ENCODE data around the gene SYPL2.

The SYPL2 gene

DNA sequence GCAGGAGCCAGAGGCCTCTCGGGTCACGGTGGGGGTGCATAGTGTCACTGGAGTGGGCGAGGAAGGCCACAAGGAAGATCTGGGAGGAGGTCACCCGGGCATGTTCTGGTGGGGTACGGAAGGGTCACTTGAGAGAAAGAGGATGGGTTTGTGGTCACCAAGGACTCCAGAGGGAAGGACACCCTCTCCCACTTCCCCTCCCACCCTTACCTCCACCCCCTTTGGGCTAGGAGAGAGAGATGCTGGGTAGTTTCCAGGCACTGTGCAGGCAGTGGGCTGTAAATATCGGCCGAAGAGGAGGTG, 42.5 kb downstream of the SYPL2 start:
- Histone ChIP-seq H3K4me1 (ENCODE audit: control insufficient read depth in 2 of 2, insufficient read depth in 2 of 2, low read length in 2 of 2) (peaks cover 10 to 16% of the 10 kb centered on the region in 2 donors), H3K27me3 (ENCODE audit: control insufficient read depth in 2 of 2, insufficient read depth in 2 of 2, low read length in 2 of 2) (peaks cover 0 to 4% of the 10 kb centered on the region in 2 donors), H3K27ac (ENCODE audit: low read depth in 2 of 2, low read length in 2 of 2) (no peak overlapping the region), H3K9me3 (ENCODE audit: control insufficient read depth in 2 of 2, low read length in 2 of 2) (no peaks in the 10 kb centered on the region), H3K9ac (ENCODE audit: low read depth in 1 of 2, low read length in 2 of 2) (peak overlapping the region in 1 of 2 donors; percentile 72), H3K4me3 (ENCODE audit: low read length in 2 of 2) (peak overlapping the region; percentile 67 to 73), H3K36me3 (ENCODE audit: control insufficient read depth in 2 of 2, insufficient read depth in 2 of 2, low read length in 2 of 2) (no peaks in the 10 kb centered on the region)

DNA sequence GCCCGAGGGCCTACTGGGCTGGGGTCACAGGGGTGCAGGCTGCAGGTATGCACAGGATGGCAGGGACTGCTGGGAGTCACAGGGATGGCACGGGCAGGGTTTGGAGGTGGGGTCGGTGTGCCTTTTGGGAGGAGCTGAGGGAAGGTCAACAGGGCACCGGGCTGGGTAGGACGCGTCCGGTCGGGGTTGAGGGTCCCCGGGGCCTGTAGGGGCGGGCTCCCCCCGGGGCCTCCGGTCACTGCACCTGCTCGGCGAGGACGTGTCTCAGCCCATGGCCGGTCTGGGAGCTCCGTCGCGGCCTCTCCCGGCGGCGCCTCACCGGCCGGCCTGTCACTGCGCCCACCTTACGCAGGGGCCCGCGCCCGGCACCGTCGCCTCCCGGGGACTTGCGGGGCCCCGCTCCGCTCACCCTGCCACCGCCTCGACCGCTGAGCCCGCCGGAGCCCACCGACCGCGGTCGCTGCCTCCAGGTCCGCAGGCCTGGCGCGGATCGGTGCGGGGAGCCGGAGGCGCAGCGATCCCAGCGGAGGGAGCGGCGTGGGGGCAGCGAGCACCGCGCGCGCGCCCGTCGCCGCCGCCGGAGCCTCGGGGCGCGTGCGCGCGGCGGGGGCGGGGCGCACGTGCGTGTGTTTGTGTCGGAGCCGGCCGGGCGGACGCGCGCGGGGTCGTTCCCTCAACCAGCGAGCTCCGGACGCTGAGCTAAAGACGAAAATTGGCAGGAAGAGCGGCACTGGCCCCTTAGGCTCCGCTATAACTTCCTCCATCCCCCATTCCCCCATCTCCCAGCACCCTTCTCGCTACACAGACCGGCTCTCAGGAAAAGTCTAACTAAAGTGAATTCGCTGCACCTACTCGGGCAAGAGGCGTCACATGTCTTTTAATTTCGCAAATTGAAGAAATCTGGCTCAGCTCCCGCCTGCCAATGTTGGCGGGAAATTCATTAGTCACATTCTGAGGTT, 43.1 kb downstream of the SYPL2 start, which contains the start of gene AMIGO1:
TSS of gene AMIGO1 (minus strand) at position 552 of the 959 bp plus-strand sequence. CDS start 815 bp downstream, outside the sequence.
- no peaks in the 10 kb centered on the region for H3K9me3 ChIP-seq (ENCODE audit: control insufficient read depth in 2 of 2, low read length in 2 of 2)
- H3K4me3 ChIP-seq (ENCODE audit: low read length in 2 of 2): peak within 1 kb of the TSS; percentile 73 to 85
- H3K27me3 ChIP-seq (ENCODE audit: control insufficient read depth in 2 of 2, insufficient read depth in 2 of 2, low read length in 2 of 2): peaks cover 0 to 4% of the 10 kb centered on the region in 2 donors
- peaks cover 10 to 12% of the 10 kb centered on the region in 2 donors for H3K4me1 ChIP-seq (ENCODE audit: control insufficient read depth in 2 of 2, insufficient read depth in 2 of 2, low read length in 2 of 2)
- peak within 1 kb of the TSS; percentile 48 to 72 for H3K9ac ChIP-seq (ENCODE audit: low read depth in 1 of 2, low read length in 2 of 2)
- no peak within 1 kb of the TSS for H3K27ac ChIP-seq (ENCODE audit: low read depth in 2 of 2, low read length in 2 of 2)
- no peaks in the 10 kb centered on the region for H3K36me3 ChIP-seq (ENCODE audit: control insufficient read depth in 2 of 2, insufficient read depth in 2 of 2, low read length in 2 of 2)

DNA sequence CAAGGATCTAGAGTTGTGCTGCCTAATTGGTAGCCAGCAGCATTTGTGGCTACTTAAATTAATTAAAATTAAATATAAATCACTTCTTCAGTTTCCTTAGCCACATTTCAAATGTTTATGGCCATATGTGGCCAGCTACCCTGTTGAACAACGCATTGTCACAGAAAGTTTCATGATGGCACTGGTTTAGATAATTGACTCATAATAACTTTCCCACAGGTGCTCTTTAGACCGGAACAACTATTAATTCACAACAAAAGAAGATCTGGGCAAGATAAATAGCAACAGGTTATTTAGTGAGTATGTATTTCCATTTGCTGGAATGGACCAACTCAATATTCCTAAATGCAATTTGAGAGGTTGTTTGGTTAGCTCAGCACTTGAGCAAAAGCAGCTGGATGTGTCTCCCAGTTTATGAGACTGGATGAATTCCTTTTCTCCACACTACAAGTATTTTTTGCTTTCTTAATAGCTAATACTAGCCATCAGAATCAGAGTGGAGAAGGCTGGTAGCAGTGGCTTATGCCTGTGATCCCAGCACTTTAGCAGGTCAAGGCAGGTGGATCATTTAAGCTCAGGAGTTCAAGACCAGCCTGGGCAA, 46.9 kb downstream of the SYPL2 start:
- Histone ChIP-seq H3K36me3 (ENCODE audit: control insufficient read depth in 2 of 2, insufficient read depth in 2 of 2, low read length in 2 of 2) (no peaks in the 10 kb centered on the region), H3K27me3 (ENCODE audit: control insufficient read depth in 2 of 2, insufficient read depth in 2 of 2, low read length in 2 of 2) (peaks cover 0 to 4% of the 10 kb centered on the region in 2 donors), H3K9me3 (ENCODE audit: control insufficient read depth in 2 of 2, low read length in 2 of 2) (no peaks in the 10 kb centered on the region), H3K9ac (ENCODE audit: low read depth in 1 of 2, low read length in 2 of 2) (no peak overlapping the region), H3K4me3 (ENCODE audit: low read length in 2 of 2) (no peak overlapping the region), H3K27ac (ENCODE audit: low read depth in 2 of 2, low read length in 2 of 2) (no peak overlapping the region), H3K4me1 (ENCODE audit: control insufficient read depth in 2 of 2, insufficient read depth in 2 of 2, low read length in 2 of 2) (peaks cover 19 to 22% of the 10 kb centered on the region in 2 donors)

DNA sequence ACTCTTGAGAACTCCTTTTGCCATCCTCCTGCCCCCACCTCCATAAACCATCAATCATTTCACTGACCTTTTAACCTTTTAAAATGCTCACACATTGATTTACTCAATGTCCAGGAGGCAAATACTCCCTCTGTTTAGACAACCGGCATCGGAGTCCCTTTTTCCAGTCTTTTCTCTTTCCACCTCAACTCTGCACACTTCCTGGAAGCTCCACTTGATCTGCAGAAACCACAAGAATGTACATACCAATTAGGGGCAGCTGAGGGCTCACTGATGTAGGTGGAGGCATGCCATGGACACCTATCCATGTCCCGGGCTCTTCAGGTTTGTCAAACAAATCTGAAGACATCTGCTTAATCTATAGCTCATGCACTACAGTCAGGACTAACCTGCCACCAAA, 48.5 kb downstream of the SYPL2 start:
- H3K9ac ChIP-seq (ENCODE audit: low read depth in 1 of 2, low read length in 2 of 2): no peak overlapping the region
- H3K9me3 ChIP-seq (ENCODE audit: control insufficient read depth in 2 of 2, low read length in 2 of 2): no peaks in the 10 kb centered on the region
- no peak overlapping the region for H3K27ac ChIP-seq (ENCODE audit: low read depth in 2 of 2, low read length in 2 of 2)
- H3K4me1 ChIP-seq (ENCODE audit: control insufficient read depth in 2 of 2, insufficient read depth in 2 of 2, low read length in 2 of 2): peaks cover 15 to 16% of the 10 kb centered on the region in 2 donors
- no peaks in the 10 kb centered on the region for H3K36me3 ChIP-seq (ENCODE audit: control insufficient read depth in 2 of 2, insufficient read depth in 2 of 2, low read length in 2 of 2)
- no peak overlapping the region for H3K4me3 ChIP-seq (ENCODE audit: low read length in 2 of 2)
- H3K27me3 ChIP-seq (ENCODE audit: control insufficient read depth in 2 of 2, insufficient read depth in 2 of 2, low read length in 2 of 2): peaks cover 0 to 4% of the 10 kb centered on the region in 2 donors

DNA sequence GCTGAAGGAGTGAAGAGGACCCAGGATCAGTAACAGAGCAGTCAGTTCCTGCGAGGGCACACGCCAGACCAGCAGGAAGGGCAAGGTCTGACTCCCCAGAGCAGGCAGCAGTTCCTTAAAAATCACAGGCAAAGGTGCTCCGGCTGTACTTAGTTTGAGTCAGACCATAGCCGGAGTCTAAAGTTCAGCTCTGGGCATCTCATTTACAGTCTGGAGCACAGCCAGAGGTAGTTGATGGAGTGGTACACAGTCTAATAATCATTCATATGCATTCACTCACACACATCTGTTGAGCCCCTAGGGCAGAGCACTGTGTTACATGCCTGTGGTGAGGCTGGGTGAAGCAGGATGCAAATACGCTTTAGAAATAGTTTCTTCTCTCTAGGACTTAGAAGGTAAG, 50.5 kb downstream of the SYPL2 start:
- Histone ChIP-seq H3K9me3 (ENCODE audit: control insufficient read depth in 2 of 2, low read length in 2 of 2) (no peaks in the 10 kb centered on the region), H3K4me1 (ENCODE audit: control insufficient read depth in 2 of 2, insufficient read depth in 2 of 2, low read length in 2 of 2) (peaks cover 10 to 11% of the 10 kb centered on the region in 2 donors), H3K36me3 (ENCODE audit: control insufficient read depth in 2 of 2, insufficient read depth in 2 of 2, low read length in 2 of 2) (no peaks in the 10 kb centered on the region), H3K9ac (ENCODE audit: low read depth in 1 of 2, low read length in 2 of 2) (no peak overlapping the region), H3K27me3 (ENCODE audit: control insufficient read depth in 2 of 2, insufficient read depth in 2 of 2, low read length in 2 of 2) (no peaks in the 10 kb centered on the region), H3K27ac (ENCODE audit: low read depth in 2 of 2, low read length in 2 of 2) (no peak overlapping the region), H3K4me3 (ENCODE audit: low read length in 2 of 2) (no peak overlapping the region)

DNA sequence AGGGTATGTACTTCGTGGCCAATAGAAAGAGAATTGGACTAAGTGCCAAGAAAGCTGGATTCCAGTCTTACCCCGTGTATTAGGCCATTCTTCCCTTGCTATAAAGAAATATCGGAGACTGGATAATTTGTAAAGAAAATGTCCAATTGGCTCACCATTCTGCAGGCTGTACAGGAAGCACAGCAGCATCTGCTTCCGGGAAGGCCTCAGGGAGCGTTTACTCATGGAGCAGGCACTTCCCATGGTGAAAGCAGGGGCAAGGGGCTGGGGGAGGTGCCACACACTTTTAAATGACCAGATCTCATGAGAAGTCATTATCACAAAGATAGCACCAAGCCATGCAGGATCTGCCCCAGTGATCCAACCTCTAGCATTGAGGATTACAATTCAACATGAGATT, 51.0 kb downstream of the SYPL2 start:
- no peak overlapping the region for H3K4me3 ChIP-seq (ENCODE audit: low read length in 2 of 2)
- no peaks in the 10 kb centered on the region for H3K9me3 ChIP-seq (ENCODE audit: control insufficient read depth in 2 of 2, low read length in 2 of 2)
- peaks cover 10 to 11% of the 10 kb centered on the region in 2 donors for H3K4me1 ChIP-seq (ENCODE audit: control insufficient read depth in 2 of 2, insufficient read depth in 2 of 2, low read length in 2 of 2)
- no peaks in the 10 kb centered on the region for H3K27me3 ChIP-seq (ENCODE audit: control insufficient read depth in 2 of 2, insufficient read depth in 2 of 2, low read length in 2 of 2)
- no peak overlapping the region for H3K9ac ChIP-seq (ENCODE audit: low read depth in 1 of 2, low read length in 2 of 2)
- no peak overlapping the region for H3K27ac ChIP-seq (ENCODE audit: low read depth in 2 of 2, low read length in 2 of 2)
- no peaks in the 10 kb centered on the region for H3K36me3 ChIP-seq (ENCODE audit: control insufficient read depth in 2 of 2, insufficient read depth in 2 of 2, low read length in 2 of 2)

DNA sequence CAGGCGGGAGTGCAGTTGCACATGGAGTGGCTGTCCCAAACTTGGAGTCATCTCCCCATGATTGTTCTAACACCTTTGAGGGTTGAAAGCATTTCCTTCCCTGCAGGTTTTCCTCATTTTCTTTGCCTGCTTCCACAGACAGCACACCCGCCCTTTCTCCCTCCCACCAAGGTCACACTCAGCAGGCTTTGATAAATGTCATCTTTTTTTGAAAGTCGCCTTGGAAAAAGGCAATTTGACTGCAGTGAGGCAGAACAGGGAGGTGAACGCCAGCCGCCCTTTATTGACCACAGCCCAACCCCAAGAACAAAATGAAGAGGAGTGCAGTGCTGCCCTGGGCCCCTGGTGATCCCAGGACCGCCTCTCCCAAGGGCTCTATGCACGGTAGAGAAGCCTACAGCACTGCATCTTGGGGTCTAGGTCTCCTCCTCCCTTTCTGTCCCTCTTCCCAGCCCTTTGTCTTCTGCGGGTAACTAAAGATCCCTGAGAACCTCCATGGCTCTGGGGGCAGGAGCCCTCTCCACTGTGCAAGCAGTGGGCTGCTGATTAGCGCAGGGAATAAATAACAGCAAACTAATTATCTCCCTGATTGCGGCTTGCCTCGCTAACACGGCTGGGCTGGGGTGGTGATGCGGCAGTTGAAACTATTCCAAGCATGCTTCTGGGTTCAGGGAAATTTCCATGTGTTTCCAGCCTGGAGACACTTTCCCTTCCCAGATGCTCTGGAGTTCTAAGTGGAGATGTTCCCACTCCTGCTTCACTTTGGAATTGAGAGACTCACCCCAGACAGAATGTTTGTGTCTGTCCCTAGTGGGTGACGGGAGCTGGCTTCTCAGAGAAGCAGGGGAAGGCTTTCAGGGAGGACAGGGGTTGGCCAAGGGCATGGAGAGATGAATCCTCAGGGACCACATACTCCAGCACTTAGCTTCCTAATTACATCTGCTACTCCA, 54.9 kb downstream of the SYPL2 start:
- no peak overlapping the region for H3K9ac ChIP-seq (ENCODE audit: low read depth in 1 of 2, low read length in 2 of 2)
- no peaks in the 10 kb centered on the region for H3K36me3 ChIP-seq (ENCODE audit: control insufficient read depth in 2 of 2, insufficient read depth in 2 of 2, low read length in 2 of 2)
- H3K27me3 ChIP-seq (ENCODE audit: control insufficient read depth in 2 of 2, insufficient read depth in 2 of 2, low read length in 2 of 2): no peaks in the 10 kb centered on the region
- peaks cover 9 to 10% of the 10 kb centered on the region in 2 donors for H3K4me1 ChIP-seq (ENCODE audit: control insufficient read depth in 2 of 2, insufficient read depth in 2 of 2, low read length in 2 of 2)
- no peak overlapping the region for H3K4me3 ChIP-seq (ENCODE audit: low read length in 2 of 2)
- H3K9me3 ChIP-seq (ENCODE audit: control insufficient read depth in 2 of 2, low read length in 2 of 2): no peaks in the 10 kb centered on the region
- H3K27ac ChIP-seq (ENCODE audit: low read depth in 2 of 2, low read length in 2 of 2): no peak overlapping the region

DNA sequence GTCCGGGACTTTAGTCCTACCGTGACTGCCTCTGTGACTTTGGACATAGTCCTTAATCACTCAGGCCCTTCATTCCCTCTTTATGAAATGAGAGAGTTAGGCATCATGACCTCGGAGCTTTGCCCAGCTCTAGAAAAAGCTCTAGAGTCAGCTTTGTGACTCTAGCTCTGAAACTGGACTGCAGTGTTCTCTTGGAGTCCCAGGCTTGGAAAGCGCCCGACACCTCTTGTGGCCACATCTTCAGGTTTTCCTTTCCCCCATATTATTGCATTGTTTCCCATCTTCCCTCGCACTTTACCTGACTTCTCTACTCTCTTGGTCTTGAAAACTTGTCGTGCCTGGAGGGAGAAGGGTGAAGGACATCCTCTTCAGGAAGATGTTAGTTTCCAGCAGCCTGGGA, 55.7 kb downstream of the SYPL2 start:
- Histone ChIP-seq H3K27ac (ENCODE audit: low read depth in 2 of 2, low read length in 2 of 2) (no peak overlapping the region), H3K36me3 (ENCODE audit: control insufficient read depth in 2 of 2, insufficient read depth in 2 of 2, low read length in 2 of 2) (no peaks in the 10 kb centered on the region), H3K27me3 (ENCODE audit: control insufficient read depth in 2 of 2, insufficient read depth in 2 of 2, low read length in 2 of 2) (no peaks in the 10 kb centered on the region), H3K9ac (ENCODE audit: low read depth in 1 of 2, low read length in 2 of 2) (no peak overlapping the region), H3K9me3 (ENCODE audit: control insufficient read depth in 2 of 2, low read length in 2 of 2) (no peaks in the 10 kb centered on the region), H3K4me3 (ENCODE audit: low read length in 2 of 2) (no peak overlapping the region), H3K4me1 (ENCODE audit: control insufficient read depth in 2 of 2, insufficient read depth in 2 of 2, low read length in 2 of 2) (peaks cover 2 to 3% of the 10 kb centered on the region in 2 donors)

DNA sequence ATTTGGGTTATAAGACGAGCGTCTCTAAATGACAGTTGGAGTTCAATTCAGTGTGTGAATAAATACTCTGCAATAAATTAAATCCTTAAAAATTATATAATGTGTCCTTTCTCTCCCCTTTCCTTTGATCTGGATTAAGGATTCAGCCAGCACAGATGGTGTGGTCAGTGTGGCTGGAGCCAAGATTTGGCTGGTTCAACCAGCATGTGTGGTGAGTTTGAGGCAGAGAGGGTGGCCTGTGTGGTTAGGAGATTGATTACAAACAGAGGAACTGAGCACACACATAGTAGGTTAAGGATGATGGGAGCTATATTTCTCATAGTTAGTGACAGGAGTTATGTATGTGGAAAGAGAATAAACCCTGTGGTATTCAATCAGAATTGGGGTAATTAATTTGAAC, 57.4 kb downstream of the SYPL2 start:
- Histone ChIP-seq H3K27ac (ENCODE audit: low read depth in 2 of 2, low read length in 2 of 2) (no peak overlapping the region), H3K4me3 (ENCODE audit: low read length in 2 of 2) (no peak overlapping the region), H3K4me1 (ENCODE audit: control insufficient read depth in 2 of 2, insufficient read depth in 2 of 2, low read length in 2 of 2) (peaks cover 0 to 3% of the 10 kb centered on the region in 2 donors), H3K9ac (ENCODE audit: low read depth in 1 of 2, low read length in 2 of 2) (no peak overlapping the region), H3K27me3 (ENCODE audit: control insufficient read depth in 2 of 2, insufficient read depth in 2 of 2, low read length in 2 of 2) (no peaks in the 10 kb centered on the region), H3K36me3 (ENCODE audit: control insufficient read depth in 2 of 2, insufficient read depth in 2 of 2, low read length in 2 of 2) (no peaks in the 10 kb centered on the region), H3K9me3 (ENCODE audit: control insufficient read depth in 2 of 2, low read length in 2 of 2) (no peaks in the 10 kb centered on the region)
